CD4-positive, alpha-beta T cell treated with Interleukin-6 at 100 ng/mL for 8 hours (primary cell): ENCODE results near the gene MAFF.
"Not testable (repeated sequence)": the region's sequence is repeated elsewhere in the genome, so short reads cannot be mapped to it uniquely, and the experiment has no call there.

Experiments used
- DNase-seq: peaks from one replicate; pipeline ENCODE4 v3.0.0-alpha.2; 2020; ENCODE audit warnings: mixed read lengths, low spot score

The MAFF gene

DNA sequence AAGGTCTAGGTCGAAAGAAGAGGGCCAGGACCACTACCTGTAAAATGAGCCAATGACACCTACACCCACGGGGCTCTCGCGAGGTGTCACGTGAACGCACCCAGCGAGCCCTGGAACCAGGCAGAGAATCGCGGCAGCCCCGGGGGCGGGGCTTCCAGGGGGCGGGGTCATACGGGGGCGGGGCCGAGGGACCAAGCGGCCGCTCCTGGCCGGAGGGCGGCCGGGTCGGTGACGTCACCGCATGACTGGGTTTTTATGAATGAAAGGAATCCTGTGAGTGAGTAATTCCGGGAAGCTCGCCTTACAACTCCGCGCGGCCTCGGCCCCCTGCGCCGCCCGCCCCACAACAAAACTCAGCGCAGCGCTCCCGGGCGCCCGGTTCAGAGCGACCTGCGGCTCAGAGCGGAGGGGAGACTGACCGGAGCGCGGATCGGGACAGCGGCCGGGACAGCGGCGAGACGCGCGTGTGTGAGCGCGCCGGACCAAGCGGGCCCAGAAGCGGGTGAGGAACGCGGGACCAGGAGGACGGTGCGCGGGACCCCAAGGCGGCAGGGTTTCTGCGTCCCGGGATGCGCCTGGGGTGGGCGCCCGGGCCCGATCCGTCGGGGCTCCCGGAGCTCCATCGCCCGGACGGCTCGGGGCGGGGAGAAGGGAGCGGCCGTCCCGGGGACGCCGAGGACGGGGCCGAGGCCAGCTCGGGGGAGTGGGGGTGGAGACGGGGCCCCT, at the start of gene MAFF:
MAFF (plus strand) TSS at position 284 of the 726 bp plus-strand sequence. CDS start 11,860 bp downstream, outside the sequence.
- peak; percentile 91 for DNase-seq

DNA sequence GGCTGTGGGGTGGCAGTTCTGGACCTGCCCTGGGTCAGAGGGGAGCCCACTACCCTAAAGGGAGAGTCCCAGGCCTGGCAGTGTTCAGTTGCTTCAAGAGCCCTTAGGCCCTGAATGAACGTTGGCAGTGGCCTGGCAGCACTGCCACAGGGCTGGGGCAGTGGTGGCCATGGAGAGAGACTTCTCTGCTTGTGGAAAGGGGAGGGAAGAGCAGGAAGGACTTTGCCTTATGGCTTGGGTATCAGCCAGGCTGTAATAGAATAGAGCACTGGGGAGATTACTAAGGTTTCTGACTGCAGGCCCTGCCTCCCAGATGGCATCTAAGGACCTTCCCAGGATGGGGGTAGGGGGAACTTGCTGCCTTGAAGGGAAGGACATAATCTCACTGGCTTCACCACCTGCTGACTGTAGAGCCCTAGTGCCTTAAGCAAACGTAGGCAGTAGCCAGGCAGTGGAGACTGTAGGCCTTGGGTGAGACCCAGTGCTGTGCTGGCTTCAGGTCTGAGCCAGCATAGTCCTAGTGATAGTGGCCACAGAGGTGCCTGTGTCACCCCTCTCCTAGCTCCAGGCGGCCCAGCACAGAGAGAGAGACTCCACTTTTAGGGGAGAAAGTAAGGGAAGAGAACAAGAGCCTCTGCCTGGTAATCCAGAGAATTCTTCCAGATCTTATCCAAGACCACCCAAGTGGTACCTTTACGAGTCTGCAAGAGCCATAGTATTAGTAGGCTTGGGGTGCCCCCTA, 47.8 kb upstream of the MAFF start:
- DNase-seq = no peak

DNA sequence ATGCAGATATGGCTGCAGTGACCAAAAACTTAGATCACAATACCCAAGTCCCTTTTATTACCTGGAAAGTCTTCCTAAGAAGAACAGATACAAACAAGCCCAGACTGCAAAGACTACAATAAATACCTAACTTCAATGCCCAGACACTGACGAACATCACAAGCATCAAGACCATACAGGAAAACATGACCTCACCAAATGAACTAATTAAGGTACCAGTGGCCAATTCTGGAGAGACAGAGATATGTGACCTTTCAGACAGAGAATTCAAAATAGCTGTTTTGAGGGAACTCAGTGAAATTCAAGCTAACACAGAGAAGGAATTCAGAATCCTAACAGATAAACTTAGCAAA, 47.3 kb upstream of the MAFF start:
- DNase-seq = not testable (repeated sequence)

DNA sequence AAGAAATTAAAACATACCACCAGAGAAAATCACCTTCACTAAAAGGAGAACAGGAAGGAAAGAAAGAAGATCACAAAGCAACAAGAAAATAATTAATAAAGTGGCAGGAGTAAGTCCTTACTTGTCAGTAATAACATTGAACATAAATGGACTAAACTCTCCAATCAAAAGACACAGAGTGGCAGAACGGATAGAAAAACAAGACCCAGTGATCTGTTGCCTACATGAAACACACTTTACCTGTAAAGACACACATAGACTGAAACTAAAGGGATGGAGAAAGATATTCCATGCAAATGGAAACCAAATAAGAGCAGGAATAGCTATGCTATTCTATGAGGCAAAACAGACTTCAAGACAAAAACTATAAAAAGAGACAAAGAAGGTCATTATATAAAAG, 46.1 kb upstream of the MAFF start:
- no peak for DNase-seq

DNA sequence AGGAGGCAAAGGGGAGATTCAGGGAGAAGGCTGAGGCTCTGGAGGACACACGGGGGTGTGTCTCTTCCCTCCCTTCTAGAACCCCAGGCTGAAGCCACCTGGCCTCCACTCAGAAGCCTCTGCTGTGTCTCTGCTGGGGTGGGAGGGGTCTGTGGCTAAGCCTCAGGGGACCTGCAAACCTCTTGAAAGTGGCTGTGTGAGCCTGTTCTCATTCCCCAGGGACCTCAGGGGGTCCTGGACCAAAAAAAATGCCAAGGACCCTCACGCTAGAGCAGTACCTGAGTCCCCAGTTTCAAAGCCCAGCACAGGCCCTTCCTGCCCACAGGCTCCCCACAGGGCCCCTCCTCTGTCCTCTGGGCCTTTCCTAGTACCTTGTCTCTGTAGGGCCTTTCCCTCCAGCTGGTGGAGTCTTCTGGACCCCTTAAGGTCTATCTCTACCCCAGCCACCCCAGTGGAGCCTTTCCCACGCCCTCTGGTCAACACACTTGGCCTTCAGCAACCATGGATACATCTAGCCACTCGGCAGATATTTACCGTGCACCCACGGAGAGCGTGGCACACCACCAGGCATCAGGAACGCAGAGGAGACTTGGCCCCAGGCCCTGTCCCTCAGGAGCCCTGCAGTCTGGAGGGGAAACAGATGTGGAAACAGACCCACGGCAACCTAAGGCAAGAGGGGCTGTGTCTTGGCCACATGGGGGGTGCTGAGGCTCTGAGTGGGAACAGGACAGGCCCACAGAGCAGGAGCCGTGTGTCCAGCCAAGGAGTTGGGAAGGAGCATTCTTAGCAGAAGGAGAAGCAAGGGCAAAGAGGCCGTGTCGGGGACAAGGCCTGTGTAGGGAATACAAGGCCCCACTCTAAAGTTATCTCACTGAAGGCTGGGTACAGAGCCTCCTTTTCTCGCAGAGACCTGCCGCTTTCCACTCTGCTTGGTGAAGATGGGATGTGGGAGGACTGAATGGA, 38.6 kb upstream of the MAFF start:
- DNase-seq = no peak

DNA sequence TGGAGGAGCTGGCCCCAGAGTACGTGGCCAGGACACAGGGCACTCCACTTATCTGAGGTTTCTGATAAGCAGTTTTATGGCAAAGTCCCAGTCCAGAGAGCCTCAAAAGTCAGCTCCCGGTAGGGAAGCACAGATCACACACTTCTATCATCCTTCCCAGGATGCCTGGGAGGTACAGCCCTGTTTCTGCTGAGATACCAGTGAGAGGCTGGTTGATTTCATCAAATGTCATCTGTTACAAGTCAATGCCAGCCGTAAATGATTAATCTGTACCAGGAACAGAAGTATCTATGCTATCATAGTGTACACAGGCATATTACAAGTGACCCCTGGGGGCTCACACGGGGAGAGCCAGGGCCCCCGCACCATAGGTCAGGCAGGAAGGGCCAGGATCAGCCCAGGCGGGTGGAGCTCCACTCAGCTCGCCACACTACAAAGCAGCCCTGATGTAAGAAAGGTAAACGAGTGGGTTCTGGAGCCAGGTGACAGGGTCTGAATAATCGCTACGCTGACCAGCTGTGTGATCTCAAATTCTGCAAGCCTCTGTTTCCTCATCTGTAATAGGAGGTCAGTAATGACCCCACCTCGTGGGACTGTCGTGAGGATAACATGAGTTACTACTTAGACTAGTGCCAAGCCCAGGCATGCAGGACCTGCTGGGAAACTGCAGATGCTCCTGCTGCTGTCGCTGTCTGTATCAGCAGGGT, 37.8 kb upstream of the MAFF start:
- DNase-seq = no peak

DNA sequence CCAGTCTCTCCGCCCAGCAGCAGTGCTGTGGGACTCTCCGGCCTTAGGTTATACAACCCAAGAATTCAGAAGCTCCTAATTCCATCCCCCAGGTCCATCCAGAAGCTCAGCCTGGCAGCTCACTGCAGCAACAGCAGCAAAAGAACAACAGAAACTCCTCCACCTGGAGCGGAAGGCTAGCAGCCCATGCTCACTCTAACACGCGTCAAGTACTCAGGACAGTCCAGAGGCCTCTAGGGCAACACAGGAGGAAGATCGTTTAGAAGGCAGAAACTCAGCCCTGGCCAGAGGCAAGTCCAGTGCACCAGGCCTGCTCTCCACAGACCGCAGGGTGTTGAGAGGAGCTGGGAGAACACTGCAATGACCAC, 37.3 kb upstream of the MAFF start:
- DNase-seq = no peak

DNA sequence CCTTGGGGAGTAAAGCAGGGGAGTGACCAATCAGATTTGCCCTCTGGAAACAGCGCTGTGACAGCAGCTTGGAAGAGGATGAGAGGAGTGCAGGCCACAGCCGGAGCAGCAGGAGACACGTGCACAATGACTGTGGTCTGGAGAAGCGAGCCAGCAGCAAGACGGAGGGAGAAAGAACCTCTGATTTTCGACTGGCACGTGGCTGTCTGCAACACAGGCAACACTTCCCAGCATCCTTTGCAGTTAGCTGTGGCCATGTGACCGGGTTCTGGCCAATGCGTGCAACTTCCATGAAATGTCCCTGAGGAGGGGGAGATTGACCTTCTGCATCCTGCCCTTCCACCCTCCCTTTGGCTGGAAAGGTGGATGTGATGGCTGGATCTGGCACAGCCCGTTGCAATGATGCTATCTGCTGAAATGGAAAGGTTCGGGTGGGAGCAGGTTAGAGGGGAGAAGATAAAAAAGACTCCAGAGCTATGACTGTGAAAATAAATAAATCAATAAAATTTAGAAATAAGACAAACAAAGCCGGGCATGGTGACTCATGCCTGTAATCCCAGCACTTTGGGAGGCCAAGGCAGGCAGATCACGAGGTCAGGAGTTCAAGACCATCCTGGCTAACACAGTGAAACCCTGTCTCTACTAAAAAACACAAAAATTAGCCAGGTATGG, 35.7 kb upstream of the MAFF start:
- DNase-seq = no peak

DNA sequence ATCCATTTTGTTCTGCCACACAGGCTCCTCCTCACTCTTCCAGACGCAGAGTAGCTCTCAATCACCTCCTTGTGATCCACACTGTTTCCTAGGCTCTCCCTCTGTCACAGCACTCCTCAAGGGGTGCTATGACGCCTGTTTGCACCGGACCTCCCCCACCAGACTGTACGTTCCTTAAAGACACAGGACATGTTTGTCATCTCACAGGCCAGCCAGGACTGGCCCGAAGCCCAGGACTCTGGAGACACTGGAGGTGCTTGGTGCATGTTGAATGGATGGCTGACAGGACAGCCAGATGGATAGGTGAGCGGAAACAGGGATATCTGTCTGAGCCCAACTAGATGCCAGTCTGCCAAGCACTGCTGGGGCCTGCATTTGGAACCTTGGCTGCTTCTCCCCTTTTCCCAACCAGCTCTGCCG, 33.8 kb upstream of the MAFF start:
- DNase-seq = no peak

DNA sequence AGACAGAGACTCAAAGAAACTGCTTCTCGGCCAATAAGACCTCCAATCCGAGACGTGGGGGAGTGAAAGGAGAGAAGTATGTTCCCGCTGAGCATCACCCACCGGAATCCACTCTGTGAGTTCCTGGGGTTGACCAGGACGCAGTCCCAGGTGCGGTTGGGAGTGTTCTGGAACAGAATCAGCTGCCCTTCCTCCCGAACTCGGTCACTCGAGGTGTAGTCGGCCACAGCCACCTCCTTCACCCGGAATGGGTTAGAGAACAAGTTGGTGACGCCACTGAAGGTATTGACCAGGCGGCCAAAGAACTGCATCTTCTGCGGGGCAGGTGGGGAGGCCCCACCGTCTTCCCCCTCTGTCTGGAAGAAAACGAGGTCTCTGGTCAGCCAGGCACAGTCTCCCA, 32.7 kb upstream of the MAFF start:
- DNase-seq = no peak

DNA sequence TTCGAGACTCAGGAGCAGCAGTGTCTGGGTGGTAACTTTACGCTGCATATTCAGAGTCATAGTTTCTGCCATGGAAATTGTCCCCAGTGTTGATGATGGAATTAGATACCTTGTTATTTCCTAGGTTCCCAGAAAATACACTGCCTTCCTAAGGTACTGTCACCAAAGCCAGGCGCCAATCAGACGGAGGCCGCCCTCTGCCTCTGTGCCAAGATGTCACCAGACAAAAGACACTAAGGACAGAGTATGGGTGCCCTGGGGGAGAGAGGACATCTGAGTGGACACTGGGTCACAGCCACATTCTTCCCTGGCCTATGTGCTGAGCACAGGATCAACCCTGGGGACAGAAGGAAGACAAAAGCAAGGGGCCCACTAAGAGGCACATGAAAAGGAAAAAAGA, 31.3 kb upstream of the MAFF start:
- DNase-seq = no peak

DNA sequence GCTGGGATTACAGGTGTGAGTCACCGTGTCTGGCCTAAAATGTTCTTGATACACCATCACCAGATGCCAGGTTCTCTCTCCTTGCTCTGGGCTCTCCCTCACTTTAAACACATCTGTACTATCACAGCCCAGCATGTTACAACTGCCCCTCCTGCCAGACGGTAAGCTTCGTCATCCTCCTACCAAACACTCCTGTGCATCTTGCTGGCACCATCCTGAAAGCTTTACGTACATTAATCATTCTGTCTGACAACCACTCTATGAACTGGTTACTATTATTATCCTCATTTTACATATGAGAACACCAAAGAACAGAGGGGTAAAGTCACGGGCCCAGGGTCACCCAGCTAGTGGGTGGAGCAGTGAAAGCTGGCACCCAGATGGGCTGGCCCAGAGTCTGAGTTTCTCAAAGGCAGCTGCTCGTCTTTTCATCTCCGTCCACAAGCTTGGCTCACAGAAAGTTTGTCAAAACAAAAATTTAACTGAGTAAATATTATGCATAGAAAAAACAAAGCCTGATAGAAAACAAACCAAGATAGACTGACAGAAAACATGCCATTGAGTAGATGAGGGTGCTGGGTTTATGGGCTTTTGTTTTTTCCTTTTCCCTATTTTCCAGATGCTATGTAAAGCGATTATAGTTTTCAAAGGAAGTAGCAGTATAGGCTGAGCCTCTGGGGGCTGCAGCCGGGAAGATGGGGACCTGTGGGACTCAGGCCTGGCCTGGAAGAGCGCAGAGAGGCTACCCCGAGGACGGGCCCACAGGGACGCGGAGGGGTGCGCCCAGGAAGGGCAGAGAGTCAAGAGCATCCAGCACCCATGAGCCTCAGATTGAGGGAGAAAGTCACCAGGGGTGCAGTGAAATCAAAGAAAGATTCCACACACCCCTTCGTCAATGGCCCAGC, 29.6 kb upstream of the MAFF start:
- no peak for DNase-seq

DNA sequence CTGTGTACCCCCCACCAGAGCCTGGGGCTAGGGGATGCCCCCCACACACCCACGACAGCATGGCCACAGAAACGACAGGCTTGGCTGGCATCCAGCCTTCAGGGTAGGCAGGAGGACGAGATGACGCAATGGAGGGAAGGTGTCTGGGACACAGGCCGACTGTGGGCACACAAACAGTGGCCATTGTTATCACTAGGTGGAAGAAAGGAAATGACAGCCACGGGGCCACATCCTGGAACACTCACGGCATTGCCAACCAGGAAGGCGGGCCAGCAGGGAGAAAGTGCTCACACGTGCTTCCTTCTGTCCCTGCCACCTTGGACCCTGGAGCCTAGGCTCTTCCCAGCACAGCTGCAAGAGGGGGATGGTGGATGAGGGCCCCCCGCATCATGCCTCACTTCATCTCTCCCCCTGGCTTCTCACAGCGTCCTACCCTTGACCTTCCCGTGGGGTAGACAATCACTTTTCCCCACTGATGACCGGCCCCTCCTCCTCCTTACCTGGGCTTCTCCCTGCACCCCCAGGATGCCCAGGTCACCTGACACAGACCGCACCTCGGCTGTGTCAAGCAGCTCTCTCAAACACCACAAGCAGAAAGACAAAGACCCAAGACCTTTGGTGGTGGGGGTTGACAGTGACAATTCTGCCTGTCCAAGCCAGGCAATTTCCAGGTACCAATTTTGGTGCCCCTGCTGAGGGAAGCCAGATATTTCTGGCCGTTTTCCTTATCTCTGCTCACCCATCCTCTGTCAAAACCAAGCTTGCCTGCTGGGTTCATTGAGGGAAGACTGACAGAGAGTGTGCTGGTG, 28.8 kb upstream of the MAFF start:
- DNase-seq = no peak

DNA sequence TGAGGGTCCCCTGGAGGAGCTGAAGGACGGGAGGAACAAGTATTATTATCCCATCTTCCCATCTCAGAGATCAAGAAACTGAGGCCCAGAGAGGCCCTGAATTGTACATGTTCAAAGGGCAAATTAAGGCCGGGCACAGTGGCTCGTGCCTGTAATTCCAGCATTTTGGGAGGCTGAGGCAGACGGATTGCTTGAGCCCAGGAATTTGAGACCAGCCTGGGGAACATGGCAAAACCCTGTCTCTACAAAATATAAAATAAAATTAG, 28.2 kb upstream of the MAFF start:
- no peak for DNase-seq

DNA sequence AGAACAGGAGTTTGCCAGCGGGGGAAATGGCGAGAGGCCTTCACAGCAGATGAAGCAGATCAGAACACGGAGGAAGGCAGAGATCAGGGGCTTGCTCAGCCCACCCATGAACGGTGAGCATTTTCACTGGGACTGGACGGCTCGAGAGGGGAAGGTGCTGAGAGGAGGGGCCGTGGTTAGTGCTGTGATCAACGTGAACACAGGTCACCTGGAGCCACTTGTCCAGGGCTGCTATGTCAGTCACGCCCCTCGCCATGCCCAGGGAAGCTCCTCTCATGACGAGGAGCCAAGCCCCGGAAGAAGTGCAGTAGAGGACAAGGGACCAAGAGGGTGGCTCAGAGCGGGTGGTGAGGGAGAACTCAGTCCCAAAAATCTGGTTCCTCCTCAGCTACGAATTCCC, 27.2 kb upstream of the MAFF start:
- no peak for DNase-seq

DNA sequence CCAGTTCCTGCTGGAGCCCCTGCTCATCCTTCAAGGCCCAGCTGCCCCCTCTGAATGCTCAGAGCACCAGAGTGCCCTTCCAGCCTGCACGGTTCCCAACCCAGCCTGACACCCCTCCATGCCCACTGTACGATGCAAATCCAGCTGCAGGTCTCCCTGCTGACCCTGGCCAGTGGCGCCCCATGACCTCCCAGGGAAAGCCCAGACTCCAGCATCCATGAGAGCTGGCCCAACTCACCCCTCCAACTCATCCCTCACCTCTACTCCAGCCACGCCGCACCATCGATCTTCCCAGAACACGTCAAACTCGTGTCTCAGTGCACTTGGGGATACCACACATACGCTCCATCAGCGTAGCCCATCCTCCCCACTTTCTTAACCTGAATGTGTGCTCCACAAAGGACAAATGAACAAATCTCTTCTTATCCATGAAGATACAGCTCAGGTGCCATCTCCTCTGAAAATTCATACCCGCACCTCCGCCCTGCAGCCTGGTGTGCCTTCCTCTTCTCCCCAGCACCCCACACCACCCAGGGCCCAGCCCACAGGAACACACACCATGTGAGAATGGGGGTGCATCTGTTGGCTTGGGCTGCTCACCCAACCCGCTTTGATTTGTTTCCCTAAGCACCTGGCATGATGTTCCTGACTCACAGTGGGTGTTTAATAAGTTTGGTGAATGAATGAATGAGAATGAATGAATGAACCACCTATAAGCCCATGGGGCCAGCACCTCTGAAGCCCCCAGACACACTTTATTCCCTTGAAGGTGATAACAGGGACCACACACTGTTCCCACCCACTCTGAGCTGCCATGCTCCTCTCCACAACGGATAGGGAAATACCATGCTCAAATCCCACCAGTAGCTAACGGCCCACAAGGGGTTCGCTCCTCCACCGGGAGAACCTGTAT, 26.3 kb upstream of the MAFF start:
- no peak for DNase-seq

DNA sequence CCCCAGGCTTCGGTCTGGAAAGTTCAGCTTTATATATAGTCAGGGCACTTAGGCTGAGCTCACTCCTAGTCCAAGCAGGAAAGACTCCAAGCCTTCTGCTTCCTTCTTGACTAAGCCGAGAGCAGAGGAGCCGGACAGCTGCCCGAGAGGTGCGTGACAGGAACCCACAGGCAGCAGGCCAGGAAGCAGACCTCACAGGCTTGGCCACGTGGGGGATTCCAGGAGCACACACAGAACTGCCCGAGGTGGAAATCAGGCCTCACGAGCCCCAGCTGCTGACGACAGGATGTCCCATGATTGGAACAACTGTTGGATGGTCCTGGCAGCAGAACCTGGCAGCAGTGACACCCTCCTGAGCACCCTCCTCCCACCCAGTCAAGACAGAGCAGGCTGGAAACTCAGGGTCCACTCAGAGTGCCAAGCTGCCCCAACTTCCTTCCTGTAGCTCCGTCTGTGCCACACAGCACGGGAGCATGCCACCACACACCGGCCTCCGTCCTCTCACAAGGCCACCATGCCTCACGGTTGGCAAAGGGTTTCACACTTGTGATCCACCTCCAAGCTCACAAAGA, 25.5 kb upstream of the MAFF start:
- no peak for DNase-seq

DNA sequence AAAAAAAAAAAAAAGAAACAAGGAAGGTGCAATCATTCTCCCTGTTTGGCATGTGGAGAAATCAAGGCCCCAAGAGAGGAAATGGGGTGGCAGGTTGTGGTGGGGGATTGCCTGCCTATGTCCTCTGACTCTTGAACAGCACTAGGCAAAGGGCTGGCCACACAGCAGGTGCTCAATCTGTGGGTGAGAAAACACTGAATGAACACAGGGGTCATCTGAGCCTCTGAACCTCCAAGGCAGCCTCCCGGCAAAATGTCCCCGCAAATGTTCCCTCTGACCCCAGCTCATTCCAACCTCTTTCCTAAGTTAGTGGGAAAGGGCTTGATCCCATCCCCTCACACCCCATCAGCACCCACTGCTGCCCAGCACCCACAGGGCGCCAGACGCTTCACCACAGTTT, 24.8 kb upstream of the MAFF start:
- DNase-seq = no peak
